Progenitor cell of endocrine pancreas (in vitro differentiated cells): Measurements from ENCODE around the gene RBM4B. TPM values are rescaled to one million over a fixed set of nuclear protein-coding genes. Genes with fewer than 3 reads are reported as not detected.
A peak's percentile ranks its signal among the peaks of the same experiment; 100 is the strongest.

ENCODE experiments used
- DNase-seq: peaks from one replicate; pipeline ENCODE4 v3.0.0; 2021; ENCODE audit warnings: low spot score; ENCODE audit not compliant: unreplicated experiment
- H3K27ac Mint-ChIP-seq: 2 replicates; pipeline ENCODE4 v1.8.0; 2021; ENCODE audit warnings: mild to moderate bottlenecking, moderate library complexity, mixed read lengths
- H3K27me3 Mint-ChIP-seq: 2 replicates; pipeline ENCODE4 v1.8.0; 2021; ENCODE audit warnings: mixed read lengths
- H3K36me3 Mint-ChIP-seq: 2 replicates; pipeline ENCODE4 v1.8.0; 2022; ENCODE audit warnings: mixed read lengths; ENCODE audit not compliant: insufficient read depth
- H3K4me1 Mint-ChIP-seq: 2 replicates; pipeline ENCODE4 v1.8.0; 2021; ENCODE audit warnings: low read depth, mixed read lengths
- H3K4me3 Mint-ChIP-seq: 2 replicates; pipeline ENCODE4 v1.8.0; 2021; ENCODE audit warnings: low read depth, mild to moderate bottlenecking, moderate library complexity, mixed read lengths
- H3K9me3 Mint-ChIP-seq: 2 replicates; pipeline ENCODE4 v1.8.0; 2021; ENCODE audit warnings: low read depth, mixed read lengths
- total RNA-seq: library from RNA; stranded (reverse); gene quantifications from 2 replicates; pipeline ENCODE4 v1.2.1, GENCODE V29; 2021
- TF ChIP-seq, protein P1 (sequence below): fragments of 200-600 bp; sonication (generic); IDR thresholded peaks from one replicate; pipeline ENCODE4 v1.5.0; 2021; ENCODE audit warnings: antibody characterized with exemption, mild to moderate bottlenecking; ENCODE audit not compliant: unreplicated experiment

The RBM4B gene
- total RNA-seq, 1 donor from 2014 or later, result 71.0 TPM

DNA sequence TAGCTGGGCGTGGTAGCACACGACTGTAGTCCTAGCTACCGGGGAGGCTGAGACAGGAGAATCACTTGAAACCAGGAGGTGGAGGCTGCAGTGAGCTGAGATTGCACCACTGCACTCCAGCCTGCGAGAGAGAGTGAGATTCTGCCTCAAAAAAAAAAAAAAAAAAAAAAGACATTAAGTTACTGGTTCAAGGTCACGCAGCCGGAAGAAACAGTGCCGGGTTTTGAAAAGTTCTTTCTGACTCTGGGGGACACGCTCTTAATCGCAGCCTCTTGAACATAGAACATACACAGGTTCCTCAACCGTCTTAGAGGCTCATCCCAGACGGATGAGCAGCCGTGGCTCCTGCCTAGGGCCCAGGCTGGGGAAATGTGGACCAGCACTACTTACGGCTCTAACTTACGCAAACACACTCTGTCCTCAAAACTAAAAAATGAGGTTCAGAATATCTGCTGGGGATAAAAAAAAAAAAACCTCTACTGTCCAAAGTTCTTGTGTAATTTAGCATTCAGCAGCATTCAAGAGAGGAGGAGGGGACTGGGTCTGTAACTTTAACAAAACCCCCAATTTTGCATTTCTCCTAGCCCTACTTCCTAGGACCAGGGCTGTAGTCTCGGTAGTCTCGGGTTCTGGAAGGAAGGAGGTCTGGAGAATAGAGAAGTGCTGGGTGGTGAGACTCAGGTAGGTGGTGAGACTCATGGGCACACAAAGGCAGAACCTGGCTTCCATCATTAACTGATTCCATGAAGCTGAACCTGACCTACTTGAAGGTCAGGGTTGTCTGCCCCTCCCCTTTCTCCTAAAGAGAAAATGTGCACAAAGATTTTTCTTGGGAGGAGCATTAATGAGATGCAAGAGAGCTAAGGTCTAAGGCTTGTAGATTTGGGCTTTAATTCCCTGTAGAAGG lies 45.3 kb upstream of the RBM4B start:
- TF ChIP-seq, protein P1, sequence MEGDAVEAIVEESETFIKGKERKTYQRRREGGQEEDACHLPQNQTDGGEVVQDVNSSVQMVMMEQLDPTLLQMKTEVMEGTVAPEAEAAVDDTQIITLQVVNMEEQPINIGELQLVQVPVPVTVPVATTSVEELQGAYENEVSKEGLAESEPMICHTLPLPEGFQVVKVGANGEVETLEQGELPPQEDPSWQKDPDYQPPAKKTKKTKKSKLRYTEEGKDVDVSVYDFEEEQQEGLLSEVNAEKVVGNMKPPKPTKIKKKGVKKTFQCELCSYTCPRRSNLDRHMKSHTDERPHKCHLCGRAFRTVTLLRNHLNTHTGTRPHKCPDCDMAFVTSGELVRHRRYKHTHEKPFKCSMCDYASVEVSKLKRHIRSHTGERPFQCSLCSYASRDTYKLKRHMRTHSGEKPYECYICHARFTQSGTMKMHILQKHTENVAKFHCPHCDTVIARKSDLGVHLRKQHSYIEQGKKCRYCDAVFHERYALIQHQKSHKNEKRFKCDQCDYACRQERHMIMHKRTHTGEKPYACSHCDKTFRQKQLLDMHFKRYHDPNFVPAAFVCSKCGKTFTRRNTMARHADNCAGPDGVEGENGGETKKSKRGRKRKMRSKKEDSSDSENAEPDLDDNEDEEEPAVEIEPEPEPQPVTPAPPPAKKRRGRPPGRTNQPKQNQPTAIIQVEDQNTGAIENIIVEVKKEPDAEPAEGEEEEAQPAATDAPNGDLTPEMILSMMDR, result no peak
- Mint-ChIP-seq H3K27ac (peak overlapping the region; percentile 65), H3K36me3 (peaks cover 4% of the 10 kb centered on the region), H3K9me3 (no peaks in the 10 kb centered on the region), H3K4me3 (no peak overlapping the region), H3K27me3 (peaks cover 19% of the 10 kb centered on the region), H3K4me1 (peaks cover 33% of the 10 kb centered on the region)
- DNase-seq, result no peak

DNA sequence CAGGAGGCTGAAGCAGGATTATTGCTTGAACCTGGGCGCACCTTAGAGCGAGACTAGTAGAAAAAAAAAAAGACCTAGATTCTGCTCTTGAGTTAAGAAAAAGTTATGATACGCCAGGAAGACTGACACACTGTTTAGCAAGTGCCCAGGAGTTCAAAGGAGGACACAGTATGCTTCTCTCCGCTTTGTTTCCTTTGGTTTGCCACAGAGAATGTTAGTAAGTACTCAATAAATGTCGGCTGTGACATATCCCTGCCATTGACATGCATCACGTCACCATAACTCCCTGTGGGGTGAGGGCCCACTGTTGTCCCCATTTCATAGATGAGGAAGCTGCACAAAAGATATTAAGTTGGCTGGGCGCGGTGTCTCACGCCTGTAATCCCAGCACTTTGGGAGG lies 44.3 kb upstream of the RBM4B start:
- no peaks in the 10 kb centered on the region for H3K9me3 Mint-ChIP-seq
- TF ChIP-seq, protein P1, result no peak
- peaks cover 16% of the 10 kb centered on the region for H3K27me3 Mint-ChIP-seq
- H3K27ac Mint-ChIP-seq, result no peak overlapping the region
- H3K36me3 Mint-ChIP-seq, result peaks cover 4% of the 10 kb centered on the region
- H3K4me1 Mint-ChIP-seq, result peaks cover 29% of the 10 kb centered on the region
- no peak for DNase-seq
- no peak overlapping the region for H3K4me3 Mint-ChIP-seq

DNA sequence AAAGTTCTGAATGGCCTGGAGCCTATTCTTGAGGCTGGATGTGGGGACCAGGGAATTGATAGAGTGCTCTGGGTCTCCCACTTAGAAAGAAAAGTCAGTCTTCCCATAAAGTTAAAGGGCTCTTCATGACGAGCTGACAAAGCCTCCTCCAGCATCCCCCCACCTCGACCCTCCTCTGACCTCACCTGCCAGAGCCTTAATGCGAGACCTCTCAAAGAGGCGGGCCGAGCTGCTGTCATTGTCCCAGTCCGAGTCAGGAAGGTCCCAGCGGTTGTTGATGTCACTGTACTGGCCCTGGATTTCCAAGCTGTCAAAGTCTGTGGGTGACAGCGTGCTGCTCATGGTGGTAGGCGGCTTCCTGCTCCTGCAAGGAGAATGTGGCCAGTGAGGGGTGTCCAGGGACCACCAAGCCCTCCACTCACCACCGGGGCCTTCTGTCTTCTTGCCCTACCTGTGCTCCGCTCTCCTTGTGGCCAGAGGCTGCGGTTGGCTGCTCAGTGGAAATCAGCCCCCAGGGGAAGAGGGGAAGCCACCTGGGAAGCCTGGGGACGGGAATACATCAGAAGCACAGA lies 43.3 kb upstream of the RBM4B start:
- DNase-seq, result no peak
- Mint-ChIP-seq H3K27me3 (peaks cover 9% of the 10 kb centered on the region), H3K4me1 (peaks cover 22% of the 10 kb centered on the region), H3K36me3 (peaks cover 4% of the 10 kb centered on the region), H3K4me3 (no peak overlapping the region), H3K27ac (no peak overlapping the region), H3K9me3 (no peaks in the 10 kb centered on the region)
- TF ChIP-seq, protein P1, result no peak

DNA sequence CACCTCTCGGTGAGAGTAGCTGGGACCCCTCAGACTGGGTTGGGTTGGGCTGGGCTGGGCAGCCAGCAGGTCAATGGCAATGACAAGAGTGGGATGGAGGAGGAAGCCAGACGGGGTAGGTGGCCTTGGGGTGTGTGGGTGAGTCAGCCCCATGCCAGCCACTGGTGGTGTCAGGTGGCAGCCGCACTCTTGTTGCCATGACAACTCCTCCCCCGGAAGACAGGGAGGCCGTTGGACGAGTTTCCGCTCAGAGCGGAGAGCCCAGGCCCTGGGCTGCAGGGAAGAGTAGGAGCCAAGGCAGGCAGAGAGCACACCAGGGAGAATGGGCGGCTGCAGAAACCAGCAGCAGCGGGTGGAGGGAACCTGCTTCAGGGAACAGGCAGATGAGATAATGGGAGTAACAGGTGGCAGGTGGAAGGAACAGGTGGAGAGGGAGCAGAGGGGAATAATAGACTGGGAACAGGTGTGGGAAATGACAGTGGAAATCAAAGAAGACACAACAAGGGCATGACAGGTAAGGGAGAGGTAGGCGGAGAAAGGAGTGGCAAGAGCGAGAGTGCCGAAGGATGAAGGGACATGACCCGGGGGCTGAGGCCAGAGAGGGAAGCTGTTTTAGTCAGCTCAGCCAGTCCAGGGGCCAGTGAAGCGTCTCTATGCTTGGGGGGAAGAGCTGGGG lies 42.7 kb upstream of the RBM4B start:
- TF ChIP-seq, protein P1, result no peak
- Mint-ChIP-seq H3K4me1 (peaks cover 16% of the 10 kb centered on the region), H3K27me3 (peaks cover 3% of the 10 kb centered on the region), H3K36me3 (peaks cover 3% of the 10 kb centered on the region), H3K27ac (peak overlapping the region; percentile 67), H3K9me3 (no peaks in the 10 kb centered on the region), H3K4me3 (no peak overlapping the region)
- DNase-seq, result peak; percentile 28
